ENCODE results near the gene EMC8.

DNA sequence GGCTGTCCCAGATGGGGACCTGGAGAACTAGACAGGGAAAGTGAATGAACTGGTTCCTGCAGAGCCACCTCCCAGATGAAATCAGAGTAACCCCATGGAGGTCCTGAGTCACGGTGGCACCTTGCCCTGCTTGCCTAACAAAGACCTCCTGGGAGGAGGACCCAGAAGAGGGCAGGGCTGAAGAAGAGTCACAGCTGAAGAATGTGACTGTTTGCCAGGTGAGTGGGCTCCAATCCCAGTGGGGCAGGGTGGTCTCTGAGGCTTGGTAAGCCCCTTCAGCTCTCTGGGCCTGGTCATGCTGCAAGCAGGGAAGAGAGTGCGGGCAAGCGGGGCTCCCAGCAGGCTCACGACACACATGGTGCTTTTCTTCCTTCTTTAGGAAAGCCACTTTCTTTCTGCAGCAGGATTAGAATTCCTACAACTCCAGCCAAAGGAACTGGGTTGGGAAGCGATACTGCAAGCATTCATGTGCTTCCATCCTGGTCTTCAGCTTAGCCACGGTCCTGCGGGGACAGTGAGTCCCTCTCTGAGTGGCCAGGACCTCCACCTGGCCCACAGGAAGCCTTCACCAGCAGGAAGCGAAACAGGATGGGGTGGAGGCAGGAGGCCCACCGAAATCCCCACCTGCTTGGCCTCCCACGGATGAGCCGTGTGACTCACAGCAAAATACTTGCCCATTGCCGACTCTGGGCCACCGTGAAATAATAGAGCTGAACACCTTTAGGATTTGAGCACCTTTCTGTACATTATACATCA lies 52.7 kb downstream of the EMC8 start:
- TF ChIP-seq, protein P1, sequence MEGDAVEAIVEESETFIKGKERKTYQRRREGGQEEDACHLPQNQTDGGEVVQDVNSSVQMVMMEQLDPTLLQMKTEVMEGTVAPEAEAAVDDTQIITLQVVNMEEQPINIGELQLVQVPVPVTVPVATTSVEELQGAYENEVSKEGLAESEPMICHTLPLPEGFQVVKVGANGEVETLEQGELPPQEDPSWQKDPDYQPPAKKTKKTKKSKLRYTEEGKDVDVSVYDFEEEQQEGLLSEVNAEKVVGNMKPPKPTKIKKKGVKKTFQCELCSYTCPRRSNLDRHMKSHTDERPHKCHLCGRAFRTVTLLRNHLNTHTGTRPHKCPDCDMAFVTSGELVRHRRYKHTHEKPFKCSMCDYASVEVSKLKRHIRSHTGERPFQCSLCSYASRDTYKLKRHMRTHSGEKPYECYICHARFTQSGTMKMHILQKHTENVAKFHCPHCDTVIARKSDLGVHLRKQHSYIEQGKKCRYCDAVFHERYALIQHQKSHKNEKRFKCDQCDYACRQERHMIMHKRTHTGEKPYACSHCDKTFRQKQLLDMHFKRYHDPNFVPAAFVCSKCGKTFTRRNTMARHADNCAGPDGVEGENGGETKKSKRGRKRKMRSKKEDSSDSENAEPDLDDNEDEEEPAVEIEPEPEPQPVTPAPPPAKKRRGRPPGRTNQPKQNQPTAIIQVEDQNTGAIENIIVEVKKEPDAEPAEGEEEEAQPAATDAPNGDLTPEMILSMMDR (IDR thresholded peaks at IDR 0.05): no peak
- TF ChIP-seq EZH2 (IDR thresholded peaks at IDR 0.05; ENCODE audit: borderline replicate concordance, insufficient read depth, low read depth, low read length, poor library complexity, severe bottlenecking): no peak
